ENCODE data around the gene HEG1.
"Not testable (repeated sequence)": the region's sequence is repeated elsewhere in the genome, so short reads cannot be mapped to it uniquely, and the experiment has no call there.

HEG1 gene

GRCh38 chr3:124982855-124983254 is 72.9 kb downstream of the HEG1 start:
- DNase-seq, result no peak

GRCh38 chr3:124981472-124981871 is 74.3 kb downstream of the HEG1 start:
- DNase-seq, result no peak

DNA sequence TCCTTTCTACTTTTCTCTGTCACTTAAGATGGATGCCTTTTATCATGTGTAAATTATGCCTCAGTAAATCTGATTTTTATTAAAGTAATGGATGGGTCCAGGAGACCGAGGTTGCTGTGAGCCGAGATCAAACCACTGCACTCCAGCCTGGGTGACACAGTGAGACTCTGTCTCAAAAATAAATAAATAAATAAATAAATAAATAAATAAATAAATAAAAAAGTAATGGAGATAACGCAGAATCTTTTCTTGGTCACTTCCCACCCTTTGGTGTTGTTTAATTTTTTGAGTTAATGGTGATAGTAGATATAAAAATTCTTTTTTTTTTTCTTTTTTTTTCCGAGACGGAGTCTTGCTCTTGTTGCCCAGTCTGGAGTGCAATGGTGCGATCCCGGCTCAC is 77.2 kb downstream of the HEG1 start:
- no peak for DNase-seq

DNA sequence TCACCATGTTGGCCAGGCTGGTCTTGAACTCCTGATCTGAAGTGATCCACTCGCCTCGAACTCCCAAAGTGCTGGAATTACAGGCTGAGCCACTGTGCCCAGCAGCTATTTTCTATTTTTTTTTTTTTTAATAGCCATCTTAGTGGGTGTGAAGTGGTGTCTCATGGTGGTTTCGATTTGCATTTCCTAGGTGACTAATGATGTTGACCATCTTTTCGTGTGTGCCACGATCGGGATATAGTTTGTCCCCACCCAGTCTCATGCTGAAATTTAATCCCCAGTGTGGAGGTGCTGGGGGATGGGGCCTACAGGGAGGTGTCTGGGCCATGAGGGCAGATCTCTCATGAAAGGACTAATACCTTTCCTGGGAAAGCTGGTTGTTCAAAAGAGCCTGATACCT is 79.4 kb downstream of the HEG1 start:
- DNase-seq, result no peak

DNA sequence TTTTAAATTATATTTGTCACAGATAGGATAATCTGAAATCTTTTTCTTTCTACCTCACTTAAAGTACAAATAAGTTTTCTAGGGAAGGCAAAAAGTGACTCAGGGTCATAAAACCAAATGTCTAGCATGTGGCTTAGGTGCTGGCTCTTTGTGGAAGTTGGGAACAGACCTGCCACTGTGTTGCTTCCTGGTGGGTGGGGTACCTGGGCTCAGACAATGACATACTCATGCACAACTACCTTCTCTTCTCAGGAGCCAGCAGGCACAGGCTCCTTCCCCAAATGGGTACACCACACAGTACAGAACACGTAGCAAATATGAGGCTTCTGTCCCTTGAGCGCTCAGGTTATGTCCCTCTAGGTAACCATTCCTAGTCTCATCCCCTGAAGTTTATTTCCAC is 81.1 kb downstream of the HEG1 start:
- no peak for DNase-seq

- DNase-seq, result no peak
Measured at GRCh38 chr3:124973290-124973689, 82.5 kb downstream of the HEG1 start.

DNA sequence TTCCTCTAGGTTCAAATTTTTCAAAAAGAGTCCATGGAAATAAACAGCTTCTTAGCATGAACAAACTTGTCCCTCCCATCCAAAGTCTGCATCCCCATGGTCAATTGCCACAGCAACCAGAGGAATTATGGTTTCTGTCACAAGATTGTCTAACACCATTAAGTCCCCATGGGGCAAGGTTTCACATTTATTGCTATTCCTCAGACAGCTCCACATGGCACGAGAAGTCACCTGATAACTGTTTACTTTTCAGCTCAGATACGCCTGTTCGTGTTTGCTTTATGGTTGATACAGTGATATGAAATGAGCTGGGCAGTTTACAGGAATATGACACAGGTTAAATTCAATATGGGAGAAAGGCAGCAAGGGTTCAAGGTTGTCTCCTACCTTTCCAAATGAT is 83.3 kb downstream of the HEG1 start:
- DNase-seq, result no peak

DNA sequence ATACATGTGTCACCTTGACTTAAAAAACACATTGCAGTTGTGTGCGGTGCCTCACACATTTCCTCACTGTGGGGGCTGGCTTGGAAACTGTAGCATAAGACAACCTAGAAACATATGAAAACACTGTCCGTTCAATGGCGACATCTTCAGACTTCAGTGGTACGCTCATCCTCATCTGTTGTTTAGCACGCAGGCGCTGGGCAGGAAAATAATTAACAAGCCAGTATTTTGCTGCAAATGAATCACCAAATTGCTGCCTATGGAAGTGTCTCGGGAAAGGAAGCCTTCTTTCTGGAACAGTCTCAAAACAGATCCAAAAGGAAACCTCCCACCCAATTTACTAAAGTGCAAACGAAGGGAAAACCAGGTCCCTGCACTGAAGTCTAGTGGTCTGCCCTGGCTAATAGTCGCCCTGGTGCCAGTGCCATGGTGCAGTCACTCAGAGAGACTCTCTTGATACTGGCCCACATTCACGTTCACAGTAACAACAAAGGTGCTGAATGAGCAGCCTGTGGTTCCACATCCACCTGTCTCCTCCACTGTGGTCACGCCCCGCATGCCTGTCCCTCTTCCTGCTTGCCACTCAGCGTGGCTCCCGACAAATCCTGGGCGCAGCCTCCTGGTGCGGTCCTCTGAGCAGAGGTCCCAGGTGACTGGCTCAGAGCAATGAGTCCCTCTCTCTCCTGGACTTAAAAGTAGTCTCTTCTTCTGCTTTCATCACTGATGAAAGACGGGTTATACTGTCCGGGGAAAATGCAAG is 85.7 kb downstream of the HEG1 start:
- DNase-seq, result no peak

DNA sequence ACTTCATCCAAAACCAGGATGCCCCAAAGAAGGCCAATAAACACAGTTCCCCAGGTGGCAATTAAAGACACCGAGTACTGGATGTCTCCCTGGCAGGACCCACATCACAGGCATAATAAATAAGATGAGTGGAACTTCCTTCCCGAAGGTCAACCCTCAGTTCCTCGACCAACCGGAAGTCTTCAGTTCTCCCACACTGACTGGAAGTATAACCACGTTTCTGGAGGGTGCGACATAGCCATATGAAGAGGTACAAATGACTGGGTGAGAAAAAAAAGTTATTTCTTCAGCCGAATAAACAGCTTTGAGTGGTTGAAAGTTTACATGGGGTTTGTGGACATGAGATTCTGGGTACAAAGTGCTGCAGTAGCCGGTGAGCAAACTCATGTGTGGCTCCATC is 86.6 kb downstream of the HEG1 start:
- no peak for DNase-seq

GRCh38 chr3:124967964-124968363 is 87.8 kb downstream of the HEG1 start:
- no peak for DNase-seq

GRCh38 chr3:124966521-124967445 is 89.0 kb downstream of the HEG1 start:
- no peak for DNase-seq

DNA sequence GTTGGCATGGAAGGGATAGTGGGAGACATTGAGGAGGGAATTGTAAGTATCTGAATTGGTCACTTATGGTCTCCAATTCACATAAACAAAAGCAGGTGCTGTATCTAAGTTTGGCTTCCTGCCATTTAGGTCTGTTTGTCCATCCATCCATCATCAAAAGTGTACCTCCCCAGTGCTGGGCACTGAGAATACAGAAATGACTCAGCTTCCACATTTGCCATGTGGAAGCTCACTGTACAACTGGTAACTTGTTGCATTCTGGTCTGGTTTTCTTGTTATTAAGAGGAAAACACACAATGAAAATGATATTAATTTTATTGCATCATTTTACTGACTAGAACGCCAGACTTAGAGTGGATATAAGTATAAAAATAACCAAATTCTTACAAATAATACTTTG is 90.4 kb downstream of the HEG1 start:
- no peak for DNase-seq

- no peak for DNase-seq
Measured at GRCh38 chr3:124964387-124964786, 91.4 kb downstream of the HEG1 start.

- DNase-seq, result no peak
Measured at GRCh38 chr3:124963755-124964154, 92.0 kb downstream of the HEG1 start.

DNA sequence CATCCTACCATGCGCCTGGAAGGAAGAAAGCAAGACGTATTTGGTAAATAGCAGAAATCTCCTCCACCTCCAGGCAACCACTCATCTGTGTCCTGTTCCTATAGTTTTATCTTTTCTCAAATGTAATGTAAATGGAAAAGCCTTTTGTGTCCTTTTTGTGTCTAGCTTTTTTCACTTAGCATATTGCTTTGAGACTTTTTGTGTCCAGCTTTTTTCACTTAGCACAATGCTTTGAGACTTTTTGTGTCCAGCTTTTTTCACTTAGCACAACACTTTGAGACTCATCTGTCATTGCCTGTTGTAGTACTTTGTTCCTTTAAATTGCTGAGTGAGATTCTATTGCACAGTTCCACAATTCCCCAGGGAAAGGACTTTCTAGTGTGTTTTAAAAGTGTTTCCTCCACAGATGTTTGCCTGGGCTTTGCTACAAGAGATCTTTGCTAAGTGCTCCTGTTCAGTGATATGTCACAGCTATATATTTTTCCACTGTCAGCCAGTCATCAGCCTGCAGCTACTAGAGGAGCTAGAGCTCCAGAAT is 93.3 kb downstream of the HEG1 start:
- DNase-seq, result no peak

DNA sequence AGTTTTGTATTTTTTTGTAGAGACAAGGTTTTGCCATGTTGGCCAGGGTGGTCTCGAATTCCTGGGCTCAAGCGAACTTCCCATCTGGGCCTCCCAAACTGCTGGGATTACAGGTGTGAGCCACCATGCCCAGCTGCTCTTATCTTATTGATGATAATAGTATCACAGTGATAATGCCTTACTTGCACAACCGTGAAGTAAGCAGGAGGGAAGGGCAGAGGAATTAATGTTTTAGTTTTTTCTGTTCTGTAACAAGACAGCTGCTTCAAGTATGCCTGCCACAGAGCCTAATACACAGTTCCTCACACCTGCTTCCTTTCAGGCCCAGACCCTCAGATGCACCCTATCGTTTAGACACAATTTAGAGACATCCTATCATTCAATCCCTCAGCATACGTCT is 95.1 kb downstream of the HEG1 start:
- no peak for DNase-seq

GRCh38 chr3:124960105-124960504 is 95.7 kb downstream of the HEG1 start:
- no peak for DNase-seq

DNA sequence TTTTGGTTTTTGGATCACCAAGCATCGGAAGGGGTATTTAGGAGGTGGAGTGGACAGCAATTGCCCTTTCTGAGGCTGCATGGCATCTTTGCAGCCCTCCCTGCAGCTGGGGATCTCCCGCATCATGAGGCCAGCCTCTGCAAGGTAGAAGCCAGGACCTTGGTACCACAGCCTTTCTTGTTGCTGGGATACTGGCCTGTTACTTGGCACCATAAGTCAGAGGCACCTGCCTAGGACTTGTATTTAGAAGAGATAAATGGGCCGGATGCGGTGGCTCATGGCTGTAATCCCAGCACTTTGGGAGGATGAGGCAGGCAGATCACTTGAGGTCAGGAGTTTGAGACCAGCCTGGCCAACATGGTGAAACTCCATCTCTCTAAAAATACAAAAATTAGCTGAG is 97.8 kb downstream of the HEG1 start:
- DNase-seq, result not testable (repeated sequence)

DNA sequence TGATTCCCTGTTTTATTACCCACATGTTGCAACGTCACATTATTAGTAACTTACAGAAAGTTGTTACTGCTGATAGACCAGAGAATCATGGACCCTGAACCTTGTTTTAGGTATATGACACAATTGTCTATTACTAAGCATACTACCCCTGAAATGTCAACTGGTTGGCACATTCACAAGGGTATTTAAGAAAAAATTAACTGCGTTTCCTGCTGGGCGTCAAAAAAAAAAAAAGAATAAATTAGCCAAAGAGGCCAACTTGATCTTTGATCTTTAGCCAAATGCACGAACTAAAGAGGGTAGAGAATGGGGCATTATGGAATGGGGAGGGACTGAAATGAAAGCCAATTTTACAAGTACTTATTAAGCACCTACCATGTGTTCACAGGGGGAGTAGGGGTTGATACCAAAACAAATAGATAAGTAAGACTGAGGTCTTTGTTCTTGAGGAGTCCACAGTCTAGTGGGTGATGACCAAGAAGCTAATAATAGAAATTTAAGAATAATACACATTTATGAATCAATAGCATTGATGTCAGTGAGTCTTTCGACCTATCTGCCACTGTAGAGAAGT is 103.4 kb downstream of the HEG1 start:
- no peak for DNase-seq

DNA sequence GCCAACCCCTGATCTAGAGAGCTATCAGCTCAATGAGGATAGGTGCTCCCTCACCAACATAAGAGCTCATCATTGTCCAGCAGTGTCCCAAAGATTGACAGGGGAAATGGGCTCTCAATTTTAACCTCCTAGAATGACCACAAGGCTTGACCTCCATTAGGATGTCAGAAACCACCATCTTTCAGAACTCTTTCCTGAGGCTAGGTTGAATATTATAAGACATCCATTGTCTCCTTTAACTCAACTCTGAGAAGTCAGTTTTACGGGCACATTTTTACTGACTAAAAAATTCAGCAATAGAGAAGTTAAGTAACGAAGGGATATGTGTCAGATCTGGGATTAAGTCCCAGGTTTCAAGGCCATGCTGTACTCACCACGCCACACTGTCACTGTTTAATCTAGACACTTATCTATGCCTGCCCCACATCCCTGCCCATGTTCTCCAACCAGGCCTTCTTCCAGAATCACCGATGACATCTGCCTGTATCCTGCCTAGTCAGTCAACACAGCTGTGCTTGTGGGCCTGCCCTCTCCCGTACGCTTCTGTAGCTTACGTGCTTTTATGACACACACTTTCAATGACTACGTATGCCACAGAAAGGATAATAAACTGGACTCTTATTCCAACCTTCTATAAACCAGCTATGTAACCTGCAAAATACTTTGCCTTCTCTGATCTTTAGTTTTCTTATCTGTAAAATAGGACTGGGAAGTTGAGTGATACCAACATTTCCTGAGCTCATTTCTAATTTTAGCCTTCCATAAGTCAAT is 104.1 kb downstream of the HEG1 start:
- no peak for DNase-seq

- DNase-seq, result no peak
Measured at GRCh38 chr3:124950026-124950425, 105.8 kb downstream of the HEG1 start.

DNA sequence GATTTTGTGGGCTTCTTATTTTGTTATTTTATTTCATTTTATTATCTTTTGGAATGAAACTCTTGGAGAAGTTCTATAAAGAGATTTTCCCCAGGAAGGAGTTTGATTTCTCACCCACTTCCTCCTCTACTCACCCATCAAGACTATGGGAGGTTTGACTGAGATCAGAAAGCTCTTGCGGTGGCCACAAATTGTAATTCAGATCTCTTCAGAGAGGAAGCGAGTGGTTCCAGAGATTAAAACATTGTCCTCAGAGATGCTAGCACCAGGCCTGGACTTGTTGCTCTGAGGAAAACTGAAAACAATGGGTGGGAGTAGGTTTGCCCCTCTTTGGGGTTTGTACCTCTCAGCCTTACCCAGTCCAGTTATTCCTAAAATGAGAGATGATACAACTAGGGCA is 113.2 kb downstream of the HEG1 start:
- no peak for DNase-seq

DNA sequence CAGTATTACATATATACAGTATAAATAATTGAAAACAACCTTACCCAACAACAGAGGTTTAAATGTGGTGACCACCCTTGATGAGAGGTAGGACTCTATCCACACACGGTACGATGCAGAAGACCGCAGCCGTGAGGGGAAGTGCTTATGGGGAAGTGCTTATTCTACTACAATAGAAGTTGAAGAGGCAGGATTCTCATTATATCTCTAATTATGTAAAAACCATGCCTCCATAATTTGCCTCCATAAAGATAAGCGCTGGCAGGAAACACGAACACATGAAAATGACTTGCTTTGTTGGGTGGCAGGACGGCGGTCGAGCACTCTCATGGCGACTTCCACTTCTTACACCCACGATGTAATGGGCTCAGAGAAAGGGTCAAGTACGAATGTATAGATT is 114.0 kb downstream of the HEG1 start:
- DNase-seq, result no peak

Measured in activated T-cell treated with anti-CD3 and anti-CD28 coated beads, Interleukin-2, amount 50 U/mL, for 1 hour (primary cell).